PFSK-1 (cell line): ENCODE results near the gene SULT2B1.

Experiments
- FOXP2 ChIP-seq: optimal IDR thresholded peaks from 2 replicates; pipeline ENCODE3; 2011; ENCODE audit warnings: borderline replicate concordance, control low read depth, inconsistent platforms; ENCODE audit not compliant: insufficient read depth; ENCODE audit errors: extremely low read length, extremely low read depth
- POLR2AphosphoS5 ChIP-seq: IDR thresholded peaks from 2 replicates; pipeline ENCODE4 v1.6.1; 2012; ENCODE audit warnings: low read depth, mild to moderate bottlenecking, control low read depth, low read length, moderate library complexity
- SIN3A ChIP-seq: IDR thresholded peaks from 2 replicates; pipeline ENCODE4 v1.6.1; 2012; ENCODE audit warnings: mild to moderate bottlenecking, low read length, moderate library complexity, borderline replicate concordance; ENCODE audit not compliant: insufficient read depth
- TAF1 ChIP-seq: IDR thresholded peaks from 2 replicates; pipeline ENCODE4 v1.6.1; 2012; ENCODE audit warnings: low read length, control low read depth, borderline replicate concordance; ENCODE audit not compliant: insufficient read depth
- TF ChIP-seq, protein P1 (sequence below), 2 experiments: IDR thresholded peaks; 2 replicates each; pipeline versions ENCODE4 v1.6.1 to v1.8.0; 2011 to 2012; ENCODE audit warnings: low read depth in 2 of 2, low read length in 2 of 2, control low read depth in 1 of 2, inconsistent platforms in 1 of 2, mild to moderate bottlenecking in 1 of 2, moderate library complexity in 1 of 2; ENCODE audit not compliant: insufficient read depth in 1 of 2

SULT2B1 gene

DNA sequence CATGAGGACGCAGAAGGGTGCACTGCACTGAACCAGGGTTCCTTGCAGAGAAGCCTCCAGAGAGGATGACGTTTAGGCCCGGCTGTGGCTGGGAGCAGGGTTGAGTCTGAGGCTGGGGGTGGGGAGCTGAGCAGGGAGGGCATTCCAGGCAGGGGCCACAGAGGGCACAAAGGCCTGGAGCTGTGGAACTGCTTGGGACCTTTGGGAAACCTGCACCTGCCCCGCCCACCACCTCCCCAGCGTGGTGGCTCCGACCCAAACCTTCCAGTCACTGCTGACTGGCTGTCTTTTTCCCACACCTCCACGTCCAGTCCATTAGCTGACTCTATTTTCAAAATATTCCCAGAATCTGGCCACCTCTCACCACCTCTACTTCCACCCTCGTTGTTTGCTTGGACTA is 35.4 kb upstream of the SULT2B1 start:
- TF ChIP-seq, protein P1, sequence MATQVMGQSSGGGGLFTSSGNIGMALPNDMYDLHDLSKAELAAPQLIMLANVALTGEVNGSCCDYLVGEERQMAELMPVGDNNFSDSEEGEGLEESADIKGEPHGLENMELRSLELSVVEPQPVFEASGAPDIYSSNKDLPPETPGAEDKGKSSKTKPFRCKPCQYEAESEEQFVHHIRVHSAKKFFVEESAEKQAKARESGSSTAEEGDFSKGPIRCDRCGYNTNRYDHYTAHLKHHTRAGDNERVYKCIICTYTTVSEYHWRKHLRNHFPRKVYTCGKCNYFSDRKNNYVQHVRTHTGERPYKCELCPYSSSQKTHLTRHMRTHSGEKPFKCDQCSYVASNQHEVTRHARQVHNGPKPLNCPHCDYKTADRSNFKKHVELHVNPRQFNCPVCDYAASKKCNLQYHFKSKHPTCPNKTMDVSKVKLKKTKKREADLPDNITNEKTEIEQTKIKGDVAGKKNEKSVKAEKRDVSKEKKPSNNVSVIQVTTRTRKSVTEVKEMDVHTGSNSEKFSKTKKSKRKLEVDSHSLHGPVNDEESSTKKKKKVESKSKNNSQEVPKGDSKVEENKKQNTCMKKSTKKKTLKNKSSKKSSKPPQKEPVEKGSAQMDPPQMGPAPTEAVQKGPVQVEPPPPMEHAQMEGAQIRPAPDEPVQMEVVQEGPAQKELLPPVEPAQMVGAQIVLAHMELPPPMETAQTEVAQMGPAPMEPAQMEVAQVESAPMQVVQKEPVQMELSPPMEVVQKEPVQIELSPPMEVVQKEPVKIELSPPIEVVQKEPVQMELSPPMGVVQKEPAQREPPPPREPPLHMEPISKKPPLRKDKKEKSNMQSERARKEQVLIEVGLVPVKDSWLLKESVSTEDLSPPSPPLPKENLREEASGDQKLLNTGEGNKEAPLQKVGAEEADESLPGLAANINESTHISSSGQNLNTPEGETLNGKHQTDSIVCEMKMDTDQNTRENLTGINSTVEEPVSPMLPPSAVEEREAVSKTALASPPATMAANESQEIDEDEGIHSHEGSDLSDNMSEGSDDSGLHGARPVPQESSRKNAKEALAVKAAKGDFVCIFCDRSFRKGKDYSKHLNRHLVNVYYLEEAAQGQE (IDR thresholded peaks at IDR 0.05; ENCODE audit: insufficient read depth in 1 of 2, low read depth in 2 of 2, low read length in 2 of 2): no peak
- TF ChIP-seq POLR2AphosphoS5 (no peak), TAF1 (no peak), SIN3A (no peak), FOXP2 (no peak)

DNA sequence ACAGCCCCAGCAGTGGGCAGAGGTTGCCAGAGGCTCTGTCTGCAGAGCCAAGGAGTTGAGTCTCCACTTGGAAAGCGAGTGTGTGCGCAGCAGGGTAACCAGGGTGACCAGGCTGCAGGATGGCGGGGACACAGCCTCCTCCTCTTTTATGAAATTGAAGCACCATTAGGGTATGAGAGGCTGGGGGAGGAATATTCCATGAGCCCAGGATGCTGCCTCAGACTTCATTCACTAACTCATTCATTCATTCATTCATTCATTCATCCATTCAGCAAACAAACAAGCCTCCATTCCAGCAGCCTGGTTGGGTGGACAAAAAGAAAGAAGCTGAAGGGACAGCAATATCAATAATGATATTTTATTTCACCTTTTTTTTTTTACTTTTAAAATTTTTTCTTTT is 33.8 kb upstream of the SULT2B1 start:
- TF ChIP-seq, protein P1 (IDR thresholded peaks at IDR 0.05; ENCODE audit: insufficient read depth in 1 of 2, low read depth in 2 of 2, low read length in 2 of 2): no peak
- TF ChIP-seq TAF1 (no peak), FOXP2 (no peak), POLR2AphosphoS5 (no peak), SIN3A (no peak)

DNA sequence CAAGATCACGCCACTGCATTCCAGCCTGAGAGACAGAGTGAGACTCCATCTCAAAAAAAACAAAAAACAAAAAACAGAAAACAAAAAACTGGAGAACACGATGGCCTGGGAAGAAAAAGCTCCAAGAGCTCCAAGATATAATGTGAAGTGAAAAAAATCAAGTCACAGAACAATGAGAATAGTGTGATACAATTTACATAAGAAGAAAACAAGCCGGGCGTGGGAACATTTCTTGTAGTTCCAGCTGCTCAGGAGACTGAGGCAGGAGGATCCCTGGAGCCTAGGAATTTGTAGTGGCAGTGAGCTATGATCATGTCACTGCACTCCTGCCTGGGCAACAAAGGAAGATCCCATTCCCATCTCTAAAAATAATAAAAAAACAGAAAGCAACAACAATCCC is 31.8 kb upstream of the SULT2B1 start:
- no peak for TF ChIP-seq POLR2AphosphoS5
- TF ChIP-seq FOXP2: no peak
- TF ChIP-seq TAF1: no peak
- TF ChIP-seq SIN3A: no peak
- TF ChIP-seq, protein P1 (IDR thresholded peaks at IDR 0.05; ENCODE audit: insufficient read depth in 1 of 2, low read depth in 2 of 2, low read length in 2 of 2): no peak

DNA sequence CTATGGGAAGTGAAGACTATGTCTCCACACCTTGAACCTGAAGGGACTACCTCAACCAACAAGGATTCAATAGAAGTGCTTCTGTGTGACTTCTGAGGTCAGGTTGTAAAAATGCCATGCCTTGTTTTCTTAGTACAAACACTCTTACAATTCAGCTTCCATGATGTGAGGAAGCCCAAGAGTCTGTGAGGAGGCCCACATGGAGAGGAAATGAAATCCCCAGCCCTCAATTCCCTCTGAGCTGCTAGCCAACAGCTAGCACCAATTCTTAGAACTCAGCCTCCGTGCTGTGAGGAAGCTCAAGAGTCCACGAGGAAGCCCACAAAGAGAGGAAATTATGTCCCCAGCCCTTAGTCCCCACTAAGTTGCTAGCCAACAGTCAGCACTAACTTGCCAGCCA is 27.8 kb upstream of the SULT2B1 start:
- TF ChIP-seq TAF1: no peak

DNA sequence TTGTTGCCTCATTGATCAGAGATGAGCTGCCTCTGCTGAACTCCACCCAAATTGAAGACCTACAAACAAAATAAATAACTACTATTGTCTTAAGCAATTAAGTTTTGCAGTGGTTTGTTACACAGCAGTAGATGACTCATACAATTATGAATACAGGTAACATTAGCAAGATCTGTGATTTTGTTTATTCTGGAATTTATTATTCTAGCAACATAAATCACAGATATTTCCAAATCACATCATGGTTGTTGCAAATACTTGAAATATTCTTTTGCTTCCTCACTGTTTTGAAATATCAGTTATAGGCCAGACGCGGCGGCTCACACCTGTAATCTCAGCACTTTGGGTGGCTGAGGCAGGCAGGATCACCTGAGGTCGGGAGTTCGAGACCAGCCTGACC is 27.2 kb upstream of the SULT2B1 start:
- TF ChIP-seq FOXP2 (no peak), SIN3A (no peak), TAF1 (no peak), POLR2AphosphoS5 (no peak)
- TF ChIP-seq, protein P1 (IDR thresholded peaks at IDR 0.05; ENCODE audit: insufficient read depth in 1 of 2, low read depth in 2 of 2, low read length in 2 of 2): no peak

DNA sequence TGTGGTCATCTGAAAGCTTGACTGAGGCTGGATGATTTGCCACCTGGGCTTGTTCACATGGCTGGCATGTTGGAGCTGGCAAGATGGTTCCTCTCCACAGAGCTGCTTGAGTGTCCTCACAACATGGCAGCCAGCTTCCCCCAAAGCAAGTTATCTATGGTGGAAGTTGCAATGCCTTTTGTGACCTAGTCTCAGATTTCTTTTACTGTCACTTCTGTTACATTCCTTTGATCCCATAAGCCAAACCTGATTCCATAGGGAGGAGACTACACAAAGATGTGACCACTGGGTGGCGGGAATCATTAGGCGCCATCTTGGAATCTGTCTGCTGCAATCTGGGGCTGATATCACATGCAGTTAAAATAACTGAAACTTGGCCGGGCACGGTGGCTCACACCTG is 22.8 kb upstream of the SULT2B1 start:
- TF ChIP-seq TAF1 (no peak), FOXP2 (no peak), SIN3A (no peak), POLR2AphosphoS5 (no peak)
- TF ChIP-seq, protein P1 (IDR thresholded peaks at IDR 0.05; ENCODE audit: insufficient read depth in 1 of 2, low read depth in 2 of 2, low read length in 2 of 2): no peak
